Small intestine (tissue), 7 donors: ENCODE measurements around the gene MYH9. TPM values are rescaled to one million over a fixed set of nuclear protein-coding genes. Genes with fewer than 3 reads are reported as not detected.
A peak's percentile ranks its signal among the peaks of the same experiment; 100 is the strongest.
"Not testable (repeated sequence)": the region's sequence is repeated elsewhere in the genome, so short reads cannot be mapped to it uniquely, and the experiment has no call there.

ENCODE experiments used
- DNase-seq, 2 donors: peaks; one replicate each; pipeline versions ENCODE4 v3.0.0 to v3.0.0-alpha.2; 2013
- FAIRE-seq: peaks from 2 replicates; lab custom pipeline; 2012; peaks lifted over from hg19 to GRCh38; lab: Jason Lieb, UNC
- H3K27ac ChIP-seq, 3 donors: one replicate each; pipeline ENCODE4 v1.5.1; 2013; ENCODE audit warnings: low read length in 2 of 3, mild to moderate bottlenecking in 2 of 3, control low read depth in 1 of 3, inconsistent platforms in 1 of 3, low read depth in 1 of 3, moderate library complexity in 1 of 3
- H3K27me3 ChIP-seq, 3 donors: one replicate each; pipeline ENCODE4 v1.6.1; 2013; ENCODE audit warnings: low read length in 3 of 3, inconsistent platforms in 1 of 3; ENCODE audit not compliant: control insufficient read depth in 3 of 3, insufficient read depth in 3 of 3
- H3K36me3 ChIP-seq, 3 donors: one replicate each; pipeline ENCODE4 v1.6.1; 2013; ENCODE audit warnings: low read length in 3 of 3, inconsistent platforms in 1 of 3, low read depth in 1 of 3, mild to moderate bottlenecking in 1 of 3, moderate library complexity in 1 of 3; ENCODE audit not compliant: control insufficient read depth in 3 of 3, insufficient read depth in 2 of 3
- H3K4me1 ChIP-seq, 3 donors: one replicate each; pipeline ENCODE4 v1.6.1; 2013; ENCODE audit warnings: low read length in 2 of 3, inconsistent platforms in 1 of 3, low read depth in 1 of 3, mild to moderate bottlenecking in 1 of 3, moderate library complexity in 1 of 3; ENCODE audit not compliant: control insufficient read depth in 3 of 3, insufficient read depth in 2 of 3
- H3K4me3 ChIP-seq, 3 donors: one replicate each; pipeline ENCODE4 v1.5.1; 2013; ENCODE audit warnings: low read length in 3 of 3, control low read depth in 1 of 3, inconsistent platforms in 1 of 3, low read depth in 1 of 3, mild to moderate bottlenecking in 1 of 3, moderate library complexity in 1 of 3
- H3K9me3 ChIP-seq, 2 donors: one replicate each; pipeline ENCODE4 v1.6.1; 2013; ENCODE audit warnings: low read depth in 1 of 2, low read length in 1 of 2; ENCODE audit not compliant: control insufficient read depth in 2 of 2, insufficient read depth in 1 of 2
- WGBS, 3 donors: extraction: QIAGEN DNeasy Blood & Tissue Kit; methylation state at CpG; one replicate each; pipeline ENCODE4 v1.1.7; 2013; 5-methylcytosine and 5-hydroxymethylcytosine counted together
- polyA plus RNA-seq, 4 donors: library from polyadenylated mRNA; stranded (reverse) in 3 of 4; unstranded in 1 of 4; fragments of 200-250 nt in 3 of 4; fragments of 120-200 nt in 1 of 4; gene quantifications; one replicate each; pipeline versions ENCODE4 v1.2.1 to v1.2.3, GENCODE V29; 2013
- donor health status: healthy with polysubstance abuse.
- donor health status: control.
- donor health status: control.
- donor health status: Bipolar disorder and iron deficiency.
- donor health status: healthy.

The MYH9 gene
- polyA plus RNA-seq, 4 donors: 95.4 to 188 (median 143) TPM

- DNase-seq: no peak
- H3K4me3 ChIP-seq: no peak overlapping the region
These were observed 128.0 kb downstream of the MYH9 start for GRCh38 chr22:36259615-36260300.

GRCh38 chr22:36258701-36259614, 128.8 kb downstream of the MYH9 start:
- no peaks in the 10 kb centered on the region for H3K27me3 ChIP-seq
- H3K4me1 ChIP-seq: peaks cover 2 to 20% (median 5%) of the 10 kb centered on the region in 3 donors
- no peaks in the 10 kb centered on the region for H3K9me3 ChIP-seq
- DNase-seq: no peak
- 52 to 74% (median 65%) methylated on average over 16 of the region's 16 CpGs for WGBS, 3 donors
- H3K36me3 ChIP-seq: peaks cover 10 to 15% (median 13%) of the 10 kb centered on the region in 3 donors
- FAIRE-seq: no peak
- H3K27ac ChIP-seq: peak overlapping the region; percentile 0 to 80 (median 68)
- no peak overlapping the region for H3K4me3 ChIP-seq

More at GRCh38 chr22:36259615-36260300, 128.0 kb downstream of the MYH9 start:
- peaks cover 12 to 17% (median 13%) of the 10 kb centered on the region in 3 donors for H3K36me3 ChIP-seq
- peaks cover 2 to 20% (median 4%) of the 10 kb centered on the region in 3 donors for H3K4me1 ChIP-seq
- 71 to 84% (median 84%) methylated on average over 14 of the region's 14 CpGs for WGBS, 3 donors
- no peaks in the 10 kb centered on the region for H3K9me3 ChIP-seq
- H3K27me3 ChIP-seq: no peaks in the 10 kb centered on the region
- no peak for FAIRE-seq
- peak overlapping the region; percentile 0 to 80 (median 68) for H3K27ac ChIP-seq

- WGBS, 3 donors: 86 to 93% (median 87%) methylated on average over 13 of the region's 13 CpGs
- peaks cover 9 to 12% (median 9%) of the 10 kb centered on the region in 3 donors for H3K36me3 ChIP-seq
These were observed 129.7 kb downstream of the MYH9 start for GRCh38 chr22:36257948-36258670.

GRCh38 chr22:36257308-36257707, 130.5 kb downstream of the MYH9 start:
- Histone ChIP-seq H3K4me1 (peaks cover 5 to 32% (median 6%) of the 10 kb centered on the region in 3 donors), H3K27ac (peak overlapping the region in 1 of 3 donors; percentile 2), H3K4me3 (no peak overlapping the region), H3K27me3 (no peaks in the 10 kb centered on the region), H3K36me3 (peaks cover 7 to 12% (median 9%) of the 10 kb centered on the region in 3 donors), H3K9me3 (no peaks in the 10 kb centered on the region)
- DNase-seq (no peak), FAIRE-seq (no peak)
- WGBS, 3 donors: 75 to 82% (median 76%) methylated on average over 7 to 8 of the region's 8 CpGs

More at GRCh38 chr22:36257948-36258670, 129.7 kb downstream of the MYH9 start:
- peaks cover 2 to 26% (median 5%) of the 10 kb centered on the region in 3 donors for H3K4me1 ChIP-seq
- peak overlapping the region in 2 of 3 donors; percentile 68 to 80 for H3K27ac ChIP-seq
- H3K9me3 ChIP-seq: no peaks in the 10 kb centered on the region
- FAIRE-seq (no peak), DNase-seq (no peak)
- H3K27me3 ChIP-seq: no peaks in the 10 kb centered on the region
- no peak overlapping the region for H3K4me3 ChIP-seq

GRCh38 chr22:36256478-36256877, 131.3 kb downstream of the MYH9 start:
- H3K4me3 ChIP-seq: no peak overlapping the region
- no peaks in the 10 kb centered on the region for H3K27me3 ChIP-seq
- H3K9me3 ChIP-seq: no peaks in the 10 kb centered on the region
- H3K36me3 ChIP-seq: peaks cover 3 to 8% (median 4%) of the 10 kb centered on the region in 3 donors
- H3K4me1 ChIP-seq: peaks cover 5 to 37% (median 7%) of the 10 kb centered on the region in 3 donors
- DNase-seq (no peak), FAIRE-seq (no peak)
- H3K27ac ChIP-seq: peak overlapping the region in 1 of 3 donors; percentile 17
- 85 to 91% (median 85%) methylated on average over 3 of the region's 3 CpGs for WGBS, 3 donors

- H3K27ac ChIP-seq, H3K4me3 ChIP-seq, DNase-seq, H3K27me3 ChIP-seq, H3K9me3 ChIP-seq, H3K36me3 ChIP-seq, FAIRE-seq: not testable (repeated sequence)
- no CpG with 5 or more reads among the region's 5 CpGs for WGBS, 3 donors
- peaks cover 5 to 37% (median 7%) of the 10 kb centered on the region in 3 donors for H3K4me1 ChIP-seq
These were observed 132.2 kb downstream of the MYH9 start for GRCh38 chr22:36255572-36255971.

GRCh38 chr22:36253523-36254490, 134.0 kb downstream of the MYH9 start:
- WGBS, 3 donors: 40 to 46% (median 43%) methylated on average over 7 of the region's 7 CpGs
- peak overlapping the region; percentile 32 to 61 (median 43) for H3K4me3 ChIP-seq
- FAIRE-seq: no peak
- peak overlapping the region; percentile 65 to 92 (median 86) for H3K27ac ChIP-seq
- H3K9me3 ChIP-seq: peaks cover 0 to 3% of the 10 kb centered on the region in 2 donors
- peaks cover 5 to 28% (median 7%) of the 10 kb centered on the region in 3 donors for H3K4me1 ChIP-seq
- peak in 1 of 2 donors; percentile 30 for DNase-seq
- peaks cover 0 to 5% (median 3%) of the 10 kb centered on the region in 3 donors for H3K36me3 ChIP-seq
- H3K27me3 ChIP-seq: no peaks in the 10 kb centered on the region
